Measurements from ENCODE around the gene PHOX2B.

The PHOX2B gene

DNA sequence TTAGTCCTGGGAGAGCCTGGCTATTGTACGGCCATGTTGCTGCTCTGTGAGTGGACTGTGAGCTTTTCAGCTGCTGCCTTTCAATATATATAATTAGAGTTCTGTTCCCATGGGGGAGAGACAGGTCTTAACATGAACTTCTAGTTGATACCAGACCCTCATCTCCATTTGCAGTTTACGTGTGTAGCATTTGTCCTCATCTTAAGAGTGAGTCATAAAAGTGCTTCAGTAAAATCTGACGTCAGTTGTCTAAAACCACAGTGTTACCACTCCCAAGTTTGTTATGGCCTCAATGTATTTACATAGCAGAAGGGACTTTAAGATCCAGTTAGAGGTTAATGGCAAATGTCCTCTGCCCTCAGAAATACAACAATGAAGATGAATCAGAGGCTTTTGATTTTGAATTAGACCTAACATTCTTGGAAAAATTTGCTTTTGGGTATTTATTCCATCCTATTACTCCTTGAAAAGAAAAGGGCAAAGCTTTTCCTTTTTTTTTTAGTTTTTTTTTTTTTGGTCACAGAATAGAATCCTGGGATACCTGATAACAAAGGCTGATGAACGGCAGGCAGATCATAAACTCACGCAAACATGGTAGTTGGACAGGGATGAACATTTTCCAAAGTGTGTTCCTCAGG is 38.6 kb downstream of the PHOX2B start:
- DNase-seq, result no peak

DNA sequence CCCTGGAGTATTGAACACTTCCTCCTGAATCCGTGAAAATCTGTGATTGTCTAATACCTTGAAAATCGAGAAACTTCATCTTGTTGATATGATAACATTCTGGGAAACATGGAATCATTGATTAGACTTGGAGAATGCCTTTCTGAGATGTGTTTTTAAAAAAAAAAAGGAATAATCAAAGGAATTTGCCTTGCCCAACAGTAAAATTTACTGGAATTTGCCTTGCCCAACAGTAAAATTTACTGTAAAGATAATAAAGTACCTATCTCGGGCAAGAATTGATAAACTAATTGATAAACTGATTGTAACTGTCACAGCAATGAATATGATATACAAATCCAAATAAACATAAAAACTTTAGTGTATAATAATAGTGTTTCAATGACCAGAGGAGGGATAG is 44.7 kb downstream of the PHOX2B start:
- DNase-seq, result no peak

DNA sequence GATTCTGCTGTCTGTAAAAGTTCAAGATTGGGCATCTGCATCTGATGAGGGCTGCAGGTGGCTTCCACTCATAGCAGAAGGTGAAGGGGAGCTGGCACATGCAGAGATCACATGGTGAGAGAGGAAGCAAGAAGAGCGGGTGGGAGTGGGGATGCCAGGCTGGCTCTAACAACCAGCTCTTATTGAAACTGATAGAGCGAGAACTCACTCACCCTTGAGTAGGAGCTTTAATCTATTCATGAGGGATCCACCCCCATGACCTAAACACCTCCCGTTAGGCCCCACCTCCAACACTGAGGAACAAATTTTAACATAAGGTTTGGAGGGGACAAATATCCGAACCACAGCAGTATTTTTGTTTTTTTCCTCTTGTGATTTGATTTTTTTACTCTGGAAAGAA is 45.8 kb downstream of the PHOX2B start:
- no peak for DNase-seq

DNA sequence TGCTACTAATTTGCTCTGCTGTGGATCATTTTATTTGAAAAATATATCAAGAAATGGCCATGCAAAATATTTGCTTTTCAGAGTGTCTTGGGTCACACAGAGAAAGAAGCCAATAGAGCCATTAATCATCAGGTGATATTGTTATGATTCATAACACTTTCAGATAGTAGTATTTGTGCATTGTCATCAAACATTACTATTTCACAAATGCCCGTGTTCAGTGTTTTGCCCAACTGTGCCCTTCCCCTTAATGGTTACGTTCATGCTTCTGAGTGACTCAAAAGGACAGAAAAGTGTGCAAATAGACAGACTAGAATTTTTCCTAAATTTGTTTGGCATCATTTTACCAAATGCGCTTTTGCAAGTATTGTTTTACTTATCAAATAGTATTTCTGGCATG is 46.5 kb downstream of the PHOX2B start:
- no peak for DNase-seq

DNA sequence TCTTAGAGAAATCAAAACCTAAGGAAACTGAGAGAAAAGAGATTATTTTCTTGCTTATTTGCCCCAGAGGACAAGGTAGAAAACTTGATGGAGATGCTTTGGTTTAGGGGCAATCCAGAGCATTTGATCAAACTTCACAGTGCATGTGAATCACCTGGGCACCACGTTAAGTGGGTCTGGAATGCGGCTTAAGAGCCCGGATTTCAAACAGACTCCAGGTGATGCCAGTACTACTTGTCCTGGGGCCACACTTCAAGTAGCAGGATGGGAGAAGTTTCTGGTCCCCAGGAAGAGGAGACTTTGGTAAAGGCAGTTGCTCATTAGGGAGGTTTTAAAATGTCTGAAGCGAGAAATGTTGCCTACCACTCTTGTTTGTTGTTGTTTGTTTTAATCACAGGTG is 51.8 kb downstream of the PHOX2B start:
- DNase-seq, result no peak

DNA sequence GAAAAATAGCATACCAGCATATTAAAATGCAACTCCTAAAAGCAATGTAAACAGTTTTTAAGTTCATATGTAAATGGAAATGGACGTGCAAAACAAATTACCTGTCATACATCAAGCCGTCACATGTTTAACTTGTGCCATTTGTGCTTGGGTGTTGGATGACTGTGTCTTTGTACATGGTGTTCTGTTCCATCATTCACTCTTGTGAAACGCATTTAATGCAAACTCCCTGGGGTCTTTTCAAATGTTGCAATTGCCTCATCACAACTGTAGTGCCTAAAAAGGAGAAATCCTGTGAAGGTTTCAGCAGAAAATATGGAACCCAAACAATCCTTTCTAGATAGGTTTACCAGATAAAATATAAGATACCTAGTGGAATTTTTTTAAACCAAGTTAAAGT is 52.4 kb downstream of the PHOX2B start:
- no peak for DNase-seq

Measured in NCI-H1417 treated with DMSO at 0.1 percent for 48 hours (cell line).